ENCODE results near the gene RBP4. TPM values are rescaled to one million over a fixed set of nuclear protein-coding genes. Genes with fewer than 3 reads are reported as not detected.

RBP4 gene
- total RNA-seq, 1 donor from 2014 or later = 0.54 TPM

DNA sequence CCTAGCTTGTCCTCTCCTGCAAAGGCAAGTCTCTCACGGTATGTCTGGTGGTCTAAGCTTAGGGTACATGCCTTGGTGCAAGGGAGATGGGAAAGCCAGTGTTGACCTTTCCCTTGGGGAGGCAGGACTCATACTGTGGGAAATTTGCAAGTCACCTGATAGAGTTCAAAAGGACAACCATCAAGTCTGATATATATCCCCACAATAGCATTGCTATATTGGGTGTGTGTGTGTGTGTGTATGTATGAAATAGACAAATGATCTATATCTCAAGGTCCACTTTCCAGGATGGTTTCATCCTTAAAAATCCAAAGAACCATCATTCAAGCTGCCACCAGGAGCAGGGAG, 46.7 kb downstream of the RBP4 start:
- Mint-ChIP-seq H3K4me1 (peaks cover 9% of the 10 kb centered on the region), H3K27me3 (ENCODE audit: low read depth) (peaks cover 10% of the 10 kb centered on the region)
- no peak for DNase-seq (ENCODE audit: low spot score in 2 of 2, unreplicated experiment in 2 of 2)

DNA sequence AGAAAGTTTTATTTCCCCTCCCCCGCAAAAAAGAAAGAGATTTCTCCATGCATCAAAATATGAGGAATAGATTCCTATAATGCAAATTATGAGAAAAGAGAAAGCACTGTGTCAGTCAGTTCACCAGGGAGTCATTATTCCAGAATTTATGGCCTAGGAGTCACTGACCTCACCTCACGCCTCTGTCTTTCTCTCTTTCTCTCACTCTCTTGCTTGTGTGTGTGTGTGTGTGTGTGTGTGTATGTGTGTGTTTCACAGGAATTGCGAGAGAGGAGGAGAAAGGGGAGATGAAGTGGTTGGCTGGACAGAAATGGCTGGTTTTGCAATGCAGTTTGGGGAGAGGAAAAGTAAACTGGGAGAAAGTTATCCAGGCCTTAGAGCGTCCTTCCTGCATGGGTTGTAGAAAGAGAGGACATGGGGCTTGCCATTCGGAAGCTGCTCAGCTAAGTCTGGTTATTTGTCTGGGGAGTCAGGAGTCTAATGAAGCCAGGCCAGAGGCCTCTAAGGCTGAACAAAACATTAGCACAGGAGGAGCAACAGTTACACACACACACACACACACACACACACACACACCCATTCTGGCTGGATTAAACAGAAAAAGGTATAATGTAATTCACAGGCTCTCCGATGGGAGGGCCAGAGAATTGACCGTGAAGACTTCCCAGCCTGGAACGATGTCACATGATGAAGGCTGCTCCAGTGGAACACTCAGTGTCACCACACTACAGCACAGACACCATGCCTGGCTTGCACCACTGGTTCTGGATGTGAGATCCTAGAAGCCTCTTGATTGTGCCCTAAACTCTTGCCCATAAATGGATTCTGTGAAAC, 47.3 kb downstream of the RBP4 start:
- Mint-ChIP-seq H3K9me3 (no peaks in the 10 kb centered on the region), H3K27ac (no peak overlapping the region), H3K4me1 (peaks cover 9% of the 10 kb centered on the region), H3K27me3 (ENCODE audit: low read depth) (peaks cover 10% of the 10 kb centered on the region), H3K4me3 (no peak overlapping the region), H3K36me3 (no peaks in the 10 kb centered on the region)
- DNase-seq (ENCODE audit: low spot score in 2 of 2, unreplicated experiment in 2 of 2) = no peak
- no peak for TF ChIP-seq CTCF (IDR thresholded peaks at IDR 0.05; ENCODE audit: unreplicated experiment)

More for the DNA sequence above, 46.7 kb downstream of the RBP4 start:
- H3K27ac Mint-ChIP-seq = no peak overlapping the region
- TF ChIP-seq CTCF (IDR thresholded peaks at IDR 0.05; ENCODE audit: unreplicated experiment) = no peak
- H3K36me3 Mint-ChIP-seq = no peaks in the 10 kb centered on the region
- peaks cover under 1% of the 10 kb centered on the region for H3K9me3 Mint-ChIP-seq
- no peak overlapping the region for H3K4me3 Mint-ChIP-seq

GRCh38 chr10:93552780-93553179, 48.3 kb downstream of the RBP4 start:
- DNase-seq (ENCODE audit: low spot score in 2 of 2, unreplicated experiment in 2 of 2) = no peak
- H3K27ac Mint-ChIP-seq = no peak overlapping the region
- TF ChIP-seq CTCF (IDR thresholded peaks at IDR 0.05; ENCODE audit: unreplicated experiment) = no peak

DNA sequence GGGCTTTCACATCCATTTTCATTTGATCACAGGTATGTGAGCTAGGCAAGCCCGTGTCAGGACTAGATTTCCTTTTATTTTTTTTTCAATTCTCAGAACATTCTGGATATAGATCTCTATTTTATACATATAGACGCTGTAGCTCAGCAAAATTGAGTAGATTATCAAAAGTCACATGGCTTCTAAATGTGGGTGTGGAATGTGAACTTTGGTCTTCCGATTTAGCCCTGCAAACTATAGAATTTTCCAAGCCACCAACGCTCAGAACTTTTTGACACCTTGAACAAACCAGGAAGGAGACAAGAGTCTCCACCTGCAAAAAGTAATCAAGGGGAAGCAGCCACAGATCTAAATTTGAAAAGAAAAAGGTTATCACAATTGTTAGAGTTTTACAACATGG, 50.4 kb downstream of the RBP4 start:
- no peak for DNase-seq (ENCODE audit: low spot score in 2 of 2, unreplicated experiment in 2 of 2)

More at GRCh38 chr10:93552780-93553179, 48.3 kb downstream of the RBP4 start:
- no peaks in the 10 kb centered on the region for H3K36me3 Mint-ChIP-seq
- no peak overlapping the region for H3K4me3 Mint-ChIP-seq
- H3K4me1 Mint-ChIP-seq = peaks cover 9% of the 10 kb centered on the region
- peaks cover 13% of the 10 kb centered on the region for H3K27me3 Mint-ChIP-seq (ENCODE audit: low read depth)
- no peaks in the 10 kb centered on the region for H3K9me3 Mint-ChIP-seq

GRCh38 chr10:93548376-93549071, 52.5 kb downstream of the RBP4 start:
- DNase-seq (ENCODE audit: low spot score in 2 of 2, unreplicated experiment in 2 of 2) = no peak
- Mint-ChIP-seq H3K27me3 (ENCODE audit: low read depth) (peaks cover 24% of the 10 kb centered on the region), H3K9me3 (no peaks in the 10 kb centered on the region), H3K27ac (no peak overlapping the region), H3K4me3 (no peak overlapping the region), H3K4me1 (peaks cover under 1% of the 10 kb centered on the region), H3K36me3 (no peaks in the 10 kb centered on the region)
- no peak for TF ChIP-seq CTCF (IDR thresholded peaks at IDR 0.05; ENCODE audit: unreplicated experiment)

More for the DNA sequence above, 50.4 kb downstream of the RBP4 start:
- peaks cover 9% of the 10 kb centered on the region for H3K4me1 Mint-ChIP-seq
- H3K36me3 Mint-ChIP-seq = no peaks in the 10 kb centered on the region
- H3K4me3 Mint-ChIP-seq = no peak overlapping the region
- H3K27ac Mint-ChIP-seq = no peak overlapping the region
- peaks cover 17% of the 10 kb centered on the region for H3K27me3 Mint-ChIP-seq (ENCODE audit: low read depth)
- no peaks in the 10 kb centered on the region for H3K9me3 Mint-ChIP-seq
- no peak for TF ChIP-seq CTCF (IDR thresholded peaks at IDR 0.05; ENCODE audit: unreplicated experiment)
